Natural killer cell (primary cell): Measurements from ENCODE around the gene IKZF2. TPM values are rescaled to one million over a fixed set of nuclear protein-coding genes. Genes with fewer than 3 reads are reported as not detected.

Experiments
- ATAC-seq, 3 donors: fragments of 150-1000 bp in 2 of 3; fragments of 200-7000 bp in 1 of 3; cut with Tn5 transposase; 1 replicate in 1 of 3; 2 replicates in 2 of 3; pipeline ENCODE4 v1.10.0; 2021; ENCODE audit warnings: mild to moderate bottlenecking in 2 of 3, moderate library complexity in 2 of 3
- DNase-seq, 2 donors: peaks; one replicate each; pipeline versions ENCODE4 v3.0.0 to v3.0.0-alpha.2; 2013 to 2021; ENCODE audit warnings: mixed read lengths in 1 of 2
- H3K27ac ChIP-seq: one replicate; pipeline ENCODE4 v1.5.1; 2013; ENCODE audit warnings: mild to moderate bottlenecking, low read length
- H3K27me3 ChIP-seq: one replicate; pipeline ENCODE4 v1.6.1; 2013; ENCODE audit warnings: low read length; ENCODE audit not compliant: control insufficient read depth, insufficient read depth
- H3K36me3 ChIP-seq: one replicate; pipeline ENCODE4 v1.6.1; 2013; ENCODE audit warnings: low read length; ENCODE audit not compliant: control insufficient read depth, insufficient read depth
- H3K4me1 ChIP-seq: one replicate; pipeline ENCODE4 v1.6.1; 2013; ENCODE audit warnings: low read length; ENCODE audit not compliant: control insufficient read depth, insufficient read depth
- H3K4me3 ChIP-seq: one replicate; pipeline ENCODE4 v1.5.1; 2013; ENCODE audit warnings: low read length
- H3K9me3 ChIP-seq: one replicate; pipeline ENCODE4 v1.6.1; 2013; ENCODE audit warnings: low read length; ENCODE audit not compliant: control insufficient read depth, insufficient read depth
- H3K27ac Mint-ChIP-seq, 2 donors: one replicate each; pipeline ENCODE4 v1.8.0; 2022; ENCODE audit warnings: mild to moderate bottlenecking in 2 of 2, mixed read lengths in 2 of 2, moderate library complexity in 1 of 2
- H3K27me3 Mint-ChIP-seq, 2 donors: one replicate each; pipeline ENCODE4 v1.8.0; 2022; ENCODE audit warnings: low read depth in 2 of 2, mixed read lengths in 2 of 2
- H3K36me3 Mint-ChIP-seq: one replicate; pipeline ENCODE4 v1.8.0; 2022; ENCODE audit warnings: mixed read lengths
- H3K4me1 Mint-ChIP-seq, 2 donors: one replicate each; pipeline ENCODE4 v1.8.0; 2022; ENCODE audit warnings: mixed read lengths in 2 of 2
- H3K4me3 Mint-ChIP-seq: one replicate; pipeline ENCODE4 v1.8.0; 2022; ENCODE audit warnings: mild to moderate bottlenecking, moderate library complexity, mixed read lengths
- H3K9me3 Mint-ChIP-seq, 2 donors: one replicate each; pipeline ENCODE4 v1.8.0; 2022; ENCODE audit warnings: mixed read lengths in 2 of 2
- CTCF ChIP-seq: fragments of 200-600 bp; IDR thresholded peaks from one replicate; pipeline ENCODE4 v1.8.0; 2022; ENCODE audit warnings: antibody characterized with exemption
- WGBS: methylation state at CpG from one replicate; pipeline ENCODE4 v1.1.7; 2013; ENCODE audit warnings: missing lambda C conversion rate; ENCODE audit not compliant: insufficient coverage; 5-methylcytosine and 5-hydroxymethylcytosine counted together
- intact Hi-C: fragments of 100-400 bp; cut with micrococcal nuclease; formaldehyde crosslinking; loops from one replicate; pipeline ENCODE4 v1.14.2; 2022
- total RNA-seq, 4 donors: library from RNA; stranded (reverse); fragments of 120-200 nt in 1 of 4; gene quantifications; one replicate each; pipeline versions ENCODE4 v1.2.3 to v1.2.4, GENCODE V29; 2013 to 2022

Gene IKZF2
- total RNA-seq, 3 donors from 2014 or later (not counting 1 experiment from before 2014, with no cell fraction given) = 74.4 to 162 (median 133) TPM

GRCh38 chr2:212956665-212957607, 194.5 kb downstream of the IKZF2 start:
- peaks cover 2% of the 10 kb centered on the region for H3K36me3 ChIP-seq
- peaks cover 28% of the 10 kb centered on the region for H3K4me1 ChIP-seq
- peaks cover 76 to 84% of the 10 kb centered on the region in 2 donors for H3K4me1 Mint-ChIP-seq
- ATAC-seq (peak in 2 of 3 donors; percentile 25 to 27), DNase-seq (no peak)
- peak overlapping the region; percentile 70 for H3K27ac ChIP-seq
- no peaks in the 10 kb centered on the region for H3K9me3 Mint-ChIP-seq
- peak overlapping the region; percentile 89 to 92 for H3K27ac Mint-ChIP-seq
- H3K27me3 Mint-ChIP-seq = no peaks in the 10 kb centered on the region
- peaks cover 12% of the 10 kb centered on the region for H3K36me3 Mint-ChIP-seq
- peak overlapping the region; percentile 89 for H3K4me3 Mint-ChIP-seq
- no peaks in the 10 kb centered on the region for H3K27me3 ChIP-seq
- TF ChIP-seq CTCF = no peak
- 36% methylated on average over 3 of the region's 6 CpGs for WGBS
- H3K4me3 ChIP-seq = no peak overlapping the region
- intact Hi-C loops = loop anchor here (5.0 kb wide), 2 partner anchors 145 to 195 kb away; partner anchors contain the start of gene IKZF2
- no peaks in the 10 kb centered on the region for H3K9me3 ChIP-seq

- Histone ChIP-seq H3K4me3 (no peak overlapping the region), H3K9me3 (no peaks in the 10 kb centered on the region), H3K27ac (no peak overlapping the region), H3K4me1 (peaks cover 16% of the 10 kb centered on the region), H3K27me3 (no peaks in the 10 kb centered on the region), H3K36me3 (no peaks in the 10 kb centered on the region)
- intact Hi-C loops = no loop called here
- DNase-seq (no peak), ATAC-seq (peak in 2 of 3 donors; percentile 62 to 72)
- 73% methylated on average over 3 of the region's 3 CpGs for WGBS
- Mint-ChIP-seq H3K27me3 (peaks cover 0 to 2% of the 10 kb centered on the region in 2 donors), H3K9me3 (no peaks in the 10 kb centered on the region), H3K4me3 (peak overlapping the region; percentile 18), H3K4me1 (peaks cover 44 to 48% of the 10 kb centered on the region in 2 donors), H3K27ac (peak overlapping the region; percentile 16 to 24), H3K36me3 (peaks cover 18% of the 10 kb centered on the region)
- no peak for TF ChIP-seq CTCF
These were observed 198.1 kb downstream of the IKZF2 start for GRCh38 chr2:212953170-212953920.

DNA sequence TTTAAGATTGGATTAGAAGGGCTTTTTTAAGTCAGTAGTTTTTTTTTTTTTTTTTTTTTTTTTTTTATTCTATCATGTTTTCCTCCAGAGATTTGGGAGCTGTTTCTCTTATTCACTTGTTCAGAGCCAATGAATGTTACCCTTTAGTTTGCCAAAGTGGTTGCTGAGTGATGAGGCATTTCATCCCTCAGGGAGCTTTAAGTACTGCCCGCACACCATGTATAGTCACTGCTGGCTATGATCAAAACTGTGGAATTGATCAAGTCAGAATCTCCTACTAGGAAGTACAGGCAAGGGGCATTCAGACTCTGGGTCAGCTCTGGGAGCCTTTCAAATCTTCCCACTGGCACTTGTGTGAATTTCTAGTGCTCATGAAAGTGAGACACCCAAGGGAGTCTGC, 201.6 kb downstream of the IKZF2 start:
- H3K27ac Mint-ChIP-seq = no peak overlapping the region
- Histone ChIP-seq H3K9me3 (no peaks in the 10 kb centered on the region), H3K36me3 (no peaks in the 10 kb centered on the region), H3K4me3 (no peak overlapping the region), H3K27me3 (no peaks in the 10 kb centered on the region), H3K4me1 (peaks cover 7% of the 10 kb centered on the region), H3K27ac (no peak overlapping the region)
- TF ChIP-seq CTCF = no peak
- peaks cover 18% of the 10 kb centered on the region for H3K36me3 Mint-ChIP-seq
- DNase-seq = no peak
- no peak overlapping the region for H3K4me3 Mint-ChIP-seq
- H3K4me1 Mint-ChIP-seq = peaks cover 30 to 32% of the 10 kb centered on the region in 2 donors
- no peak for ATAC-seq
- 100% methylated on average over 1 of the region's 1 CpG for WGBS
- intact Hi-C loops = no loop called here
- H3K9me3 Mint-ChIP-seq = no peaks in the 10 kb centered on the region
- peaks cover 0 to 2% of the 10 kb centered on the region in 2 donors for H3K27me3 Mint-ChIP-seq

Other genes starting within 250 kb of the IKZF2 start
- 1 to 10 TPM; 3.5 to 5.8 (median 4.0) TPM for gene SPAG16, start 132.9 kb upstream of the IKZF2 start, total RNA-seq